Mesenteric fat pad (tissue), 1 donor: ENCODE data around the gene ZSCAN10. TPM values are rescaled to one million over a fixed set of nuclear protein-coding genes. Genes with fewer than 3 reads are reported as not detected.

Experiments
- DNase-seq: peaks from one replicate; pipeline ENCODE4 v3.0.0-alpha.2; 2020; ENCODE audit warnings: low spot score
- total RNA-seq: library from RNA; stranded (reverse); fragmentation: NEBNext Ultra II Directional; extraction: Animal tissue kit (Norgen Biotek cat#: 25700); gene quantifications from one replicate; pipeline ENCODE4 v1.2.1, GENCODE V29; 2021
- donor health status: DM: yes; HTN: yes; CAD: no.

The ZSCAN10 gene
- total RNA-seq, 1 donor from 2014 or later = not detected

- no peak for DNase-seq
Measured at GRCh38 chr16:3112058-3112880, 13.2 kb upstream of the ZSCAN10 start, which contains the start of gene ZNF205. ZNF205 (plus strand) TSS chr16:3112586; CDS start chr16:3113431, 845 bp downstream.

GRCh38 chr16:3106205-3106928, 7.3 kb upstream of the ZSCAN10 start:
- DNase-seq = peak; percentile 97

GRCh38 chr16:3101841-3102470, 2.9 kb upstream of the ZSCAN10 start:
- no peak for DNase-seq

- DNase-seq = no peak
Measured at GRCh38 chr16:3101018-3101840, 2.1 kb upstream of the ZSCAN10 start.

GRCh38 chr16:3099732-3100499, 822 bp upstream of the ZSCAN10 start:
- peak; percentile 96 for DNase-seq

- DNase-seq = no peak
Measured at GRCh38 chr16:3099395-3099731, 269 bp upstream of the ZSCAN10 start.

GRCh38 chr16:3097266-3097665, 1.8 kb downstream of the ZSCAN10 start:
- DNase-seq = no peak

- no peak for DNase-seq
Measured at GRCh38 chr16:3096362-3096761, 2.7 kb downstream of the ZSCAN10 start.

- no peak for DNase-seq
Measured at GRCh38 chr16:3095869-3096268, 3.2 kb downstream of the ZSCAN10 start.

GRCh38 chr16:3094289-3095027, 4.6 kb downstream of the ZSCAN10 start:
- DNase-seq = no peak

GRCh38 chr16:3092501-3092941, 6.6 kb downstream of the ZSCAN10 start:
- DNase-seq = no peak

GRCh38 chr16:3091551-3091950, 7.5 kb downstream of the ZSCAN10 start:
- DNase-seq = no peak

GRCh38 chr16:3089717-3090592, 9.1 kb downstream of the ZSCAN10 start:
- no peak for DNase-seq

- DNase-seq = no peak
Measured at GRCh38 chr16:3088925-3089716, 10.0 kb downstream of the ZSCAN10 start.

- DNase-seq = no peak
Measured at GRCh38 chr16:3088450-3088849, 10.6 kb downstream of the ZSCAN10 start.

GRCh38 chr16:3087243-3088235, 11.6 kb downstream of the ZSCAN10 start:
- DNase-seq = peak; percentile 89
